Hepatocyte (in vitro differentiated cells): ENCODE data around the gene ZBED1.

Experiments
- EZH2 ChIP-seq: fragments of 200-600 bp; sonication (generic); IDR thresholded peaks from 2 replicates; pipeline ENCODE4 v1.6.1; 2016; ENCODE audit warnings: antibody characterized with exemption, mild to moderate bottlenecking, borderline replicate concordance
- EZH2phosphoT487 ChIP-seq: fragments of 200-600 bp; sonication (generic); IDR thresholded peaks from one replicate; pipeline ENCODE4 v1.6.1; 2018; ENCODE audit warnings: antibody characterized with exemption, mild to moderate bottlenecking, low read depth, moderate library complexity; ENCODE audit not compliant: unreplicated experiment, severe bottlenecking
- TF ChIP-seq, protein P1 (sequence below): fragments of 200-600 bp; sonication (generic); IDR thresholded peaks from 2 replicates; pipeline ENCODE4 v1.5.1; 2016; ENCODE audit warnings: antibody characterized with exemption, mild to moderate bottlenecking; ENCODE audit not compliant: poor library complexity

DNA sequence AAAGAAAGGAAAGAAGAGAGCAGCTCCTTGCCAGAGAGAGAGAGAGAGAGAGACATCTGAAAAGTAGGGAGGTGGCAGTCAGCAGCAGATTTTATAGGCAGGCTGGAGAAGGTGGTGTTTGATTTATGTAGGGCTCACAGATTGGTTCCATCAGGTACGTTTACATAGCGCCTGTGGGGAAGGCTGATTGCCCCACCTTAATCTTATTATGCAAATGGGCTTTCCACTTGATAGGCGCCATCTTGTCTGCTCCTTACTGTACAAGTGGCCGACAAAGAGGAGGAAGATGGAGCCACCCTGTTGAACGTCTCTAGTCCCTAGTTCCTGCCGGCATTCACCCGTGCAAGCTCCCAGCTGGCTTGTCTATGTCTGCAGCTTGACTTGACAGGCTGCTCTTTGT lies 49.1 kb upstream of the ZBED1 start:
- TF ChIP-seq, protein P1, sequence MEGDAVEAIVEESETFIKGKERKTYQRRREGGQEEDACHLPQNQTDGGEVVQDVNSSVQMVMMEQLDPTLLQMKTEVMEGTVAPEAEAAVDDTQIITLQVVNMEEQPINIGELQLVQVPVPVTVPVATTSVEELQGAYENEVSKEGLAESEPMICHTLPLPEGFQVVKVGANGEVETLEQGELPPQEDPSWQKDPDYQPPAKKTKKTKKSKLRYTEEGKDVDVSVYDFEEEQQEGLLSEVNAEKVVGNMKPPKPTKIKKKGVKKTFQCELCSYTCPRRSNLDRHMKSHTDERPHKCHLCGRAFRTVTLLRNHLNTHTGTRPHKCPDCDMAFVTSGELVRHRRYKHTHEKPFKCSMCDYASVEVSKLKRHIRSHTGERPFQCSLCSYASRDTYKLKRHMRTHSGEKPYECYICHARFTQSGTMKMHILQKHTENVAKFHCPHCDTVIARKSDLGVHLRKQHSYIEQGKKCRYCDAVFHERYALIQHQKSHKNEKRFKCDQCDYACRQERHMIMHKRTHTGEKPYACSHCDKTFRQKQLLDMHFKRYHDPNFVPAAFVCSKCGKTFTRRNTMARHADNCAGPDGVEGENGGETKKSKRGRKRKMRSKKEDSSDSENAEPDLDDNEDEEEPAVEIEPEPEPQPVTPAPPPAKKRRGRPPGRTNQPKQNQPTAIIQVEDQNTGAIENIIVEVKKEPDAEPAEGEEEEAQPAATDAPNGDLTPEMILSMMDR: no peak
- TF ChIP-seq EZH2 (no peak), EZH2phosphoT487 (no peak)
